Stimulated activated CD8-positive, alpha-beta memory T cell treated with anti-CD3 and anti-CD28 coated beads, Interleukin-2, amount 100 ng/mL, for 48 hours (primary cell): ENCODE data around the gene OR1L1.

ENCODE experiments used
- DNase-seq, 2 donors: peaks; one replicate each; pipeline ENCODE4 v3.0.0-alpha.2; 2020; ENCODE audit warnings: low read depth in 2 of 2

Gene OR1L1

GRCh38 chr9:122661416-122661815, at the start of gene OR1L1:
Gene OR1L1 (plus strand): TSS chr9:122661716. CDS start chr9:122661716, 0 bp downstream.
- no peak for DNase-seq

GRCh38 chr9:122614362-122614761, 47.2 kb upstream of the OR1L1 start, which contains the start of gene OR1Q1:
Gene OR1Q1 (plus strand): TSS chr9:122614738. CDS start chr9:122614738, 0 bp downstream.
- no peak for DNase-seq

GRCh38 chr9:122619996-122620395, 41.5 kb upstream of the OR1L1 start:
- DNase-seq: no peak

- no peak for DNase-seq
These were observed 19.3 kb upstream of the OR1L1 start for GRCh38 chr9:122642226-122642625.

- no peak for DNase-seq
These were observed 5.1 kb upstream of the OR1L1 start for GRCh38 chr9:122656378-122656777.

GRCh38 chr9:122657527-122657926, 4.0 kb upstream of the OR1L1 start, which contains the start of gene OR1B1:
Gene OR1B1 (minus strand): TSS chr9:122657627.
- DNase-seq: no peak

GRCh38 chr9:122672481-122672880, 11.0 kb downstream of the OR1L1 start:
- no peak for DNase-seq

- no peak for DNase-seq
These were observed 23.3 kb downstream of the OR1L1 start for GRCh38 chr9:122684851-122685250.

- no peak for DNase-seq
These were observed 34.2 kb downstream of the OR1L1 start for GRCh38 chr9:122695696-122696095.
